ENCODE data around the gene VIM. TPM values are rescaled to one million over a fixed set of nuclear protein-coding genes. Genes with fewer than 3 reads are reported as not detected.
A peak's percentile ranks its signal among the peaks of the same experiment; 100 is the strongest.
"Not testable (repeated sequence)": the region's sequence is repeated elsewhere in the genome, so short reads cannot be mapped to it uniquely, and the experiment has no call there.

VIM gene
- total and polyA plus RNA-seq, 2 experiments from 2014 or later = 302 to 1,051 TPM

DNA sequence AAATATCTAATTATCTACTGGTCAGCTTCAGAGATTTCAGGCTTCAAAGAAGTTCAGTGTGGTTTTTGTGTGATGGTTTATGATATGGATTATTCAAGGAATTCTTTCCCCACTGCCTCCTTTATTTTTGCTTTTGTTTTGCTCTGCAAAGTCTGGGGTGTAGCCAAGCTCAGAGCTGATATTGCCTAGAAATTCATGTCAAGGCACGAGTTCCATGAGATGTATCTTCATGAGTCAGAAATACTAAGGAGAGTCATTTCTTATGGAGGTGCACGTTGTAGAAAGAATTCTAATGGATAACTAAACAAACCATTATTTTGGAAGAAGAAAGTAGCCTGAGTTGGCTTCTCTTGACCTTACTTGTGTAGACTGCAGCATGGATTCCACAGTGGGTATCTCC lies 37.4 kb downstream of the VIM start:
- Histone ChIP-seq H3K4me1 (ENCODE audit: insufficient read depth) (no peaks in the 10 kb centered on the region), H2AFZ (no peak overlapping the region), H3K4me3 (no peak overlapping the region), H3K27me3 (no peaks in the 10 kb centered on the region), H3K36me3 (replicated peaks; ENCODE audit: insufficient read depth, low read depth) (no peaks in the 10 kb centered on the region), H3K79me2 (no peaks in the 10 kb centered on the region), H3K27ac (no peak overlapping the region), H4K20me1 (ENCODE audit: insufficient read depth, poor library complexity, severe bottlenecking) (no peaks in the 10 kb centered on the region), H3K9me3 (ENCODE audit: low read depth) (no peaks in the 10 kb centered on the region), H3K9me2 (replicated peaks; ENCODE audit: insufficient read depth) (no peaks in the 10 kb centered on the region), H3K4me2 (no peak overlapping the region)
- TF ChIP-seq, protein P1, sequence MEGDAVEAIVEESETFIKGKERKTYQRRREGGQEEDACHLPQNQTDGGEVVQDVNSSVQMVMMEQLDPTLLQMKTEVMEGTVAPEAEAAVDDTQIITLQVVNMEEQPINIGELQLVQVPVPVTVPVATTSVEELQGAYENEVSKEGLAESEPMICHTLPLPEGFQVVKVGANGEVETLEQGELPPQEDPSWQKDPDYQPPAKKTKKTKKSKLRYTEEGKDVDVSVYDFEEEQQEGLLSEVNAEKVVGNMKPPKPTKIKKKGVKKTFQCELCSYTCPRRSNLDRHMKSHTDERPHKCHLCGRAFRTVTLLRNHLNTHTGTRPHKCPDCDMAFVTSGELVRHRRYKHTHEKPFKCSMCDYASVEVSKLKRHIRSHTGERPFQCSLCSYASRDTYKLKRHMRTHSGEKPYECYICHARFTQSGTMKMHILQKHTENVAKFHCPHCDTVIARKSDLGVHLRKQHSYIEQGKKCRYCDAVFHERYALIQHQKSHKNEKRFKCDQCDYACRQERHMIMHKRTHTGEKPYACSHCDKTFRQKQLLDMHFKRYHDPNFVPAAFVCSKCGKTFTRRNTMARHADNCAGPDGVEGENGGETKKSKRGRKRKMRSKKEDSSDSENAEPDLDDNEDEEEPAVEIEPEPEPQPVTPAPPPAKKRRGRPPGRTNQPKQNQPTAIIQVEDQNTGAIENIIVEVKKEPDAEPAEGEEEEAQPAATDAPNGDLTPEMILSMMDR (IDR thresholded peaks at IDR 0.05; ENCODE audit: poor library complexity) = no peak
- no peak for TF ChIP-seq EZH2phosphoT487 (IDR thresholded peaks at IDR 0.05; ENCODE audit: low read depth, severe bottlenecking, unreplicated experiment)
- TF ChIP-seq EZH2 (IDR thresholded peaks at IDR 0.05; ENCODE audit: borderline replicate concordance) = no peak
- DNase-seq (ENCODE audit: low spot score) = no peak
- 91% methylated on average over 2 of the region's 2 CpGs for WGBS (ENCODE audit: low lambda C conversion rate, missing lambda C conversion rate)

DNA sequence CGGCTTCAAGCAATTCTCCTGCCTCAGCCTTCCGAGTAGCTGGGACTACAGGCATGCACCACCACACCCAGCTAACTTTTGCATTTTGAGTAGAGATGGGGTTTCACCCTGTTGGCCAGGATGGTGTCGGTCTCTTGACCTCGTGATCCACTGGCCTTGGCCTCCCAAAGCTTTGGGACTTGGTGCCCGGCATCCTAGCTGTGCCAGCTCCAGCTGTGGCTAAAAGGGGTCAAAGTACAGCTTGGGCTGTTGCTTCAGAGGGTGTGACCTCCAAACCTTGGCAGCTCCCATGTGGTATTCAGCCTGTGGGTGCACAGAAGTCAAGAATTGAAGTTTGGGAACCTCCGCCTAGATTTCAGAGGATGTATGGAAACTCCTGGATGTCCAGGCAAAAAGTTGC lies 38.5 kb downstream of the VIM start:
- H3K79me2 ChIP-seq = not testable (repeated sequence)

DNA sequence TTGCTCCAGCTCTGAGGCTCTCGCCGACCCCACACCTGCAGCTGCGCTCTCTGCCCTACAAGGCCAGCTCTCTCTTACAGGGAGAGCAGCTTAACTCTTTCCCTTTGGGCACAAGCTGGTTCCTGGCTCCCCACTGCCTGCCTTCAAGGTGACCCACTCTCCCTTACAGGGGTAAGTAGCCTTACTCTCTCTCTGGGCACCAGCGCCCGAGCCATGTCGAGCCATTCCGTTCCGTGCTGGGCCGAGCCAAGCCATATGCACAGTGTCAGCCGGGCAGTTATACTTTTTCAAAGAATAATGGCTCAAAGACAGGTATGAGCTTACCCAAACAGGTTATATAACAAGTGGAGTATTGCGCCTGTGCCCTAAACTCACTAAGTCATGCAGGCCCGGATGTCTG lies 44.6 kb downstream of the VIM start:
- 96% methylated on average over 12 of the region's 12 CpGs for WGBS (ENCODE audit: low lambda C conversion rate, missing lambda C conversion rate)
- no peak overlapping the region for H3K4me3 ChIP-seq
- no peak for DNase-seq (ENCODE audit: low spot score)
- H3K36me3 ChIP-seq (replicated peaks; ENCODE audit: insufficient read depth, low read depth) = no peaks in the 10 kb centered on the region
- no peaks in the 10 kb centered on the region for H4K20me1 ChIP-seq (ENCODE audit: insufficient read depth, poor library complexity, severe bottlenecking)
- no peaks in the 10 kb centered on the region for H3K9me2 ChIP-seq (replicated peaks; ENCODE audit: insufficient read depth)
- peaks cover 10% of the 10 kb centered on the region for H3K4me1 ChIP-seq (ENCODE audit: insufficient read depth)
- H3K27ac ChIP-seq = peak overlapping the region; percentile 87
- no peak overlapping the region for H2AFZ ChIP-seq
- no peak overlapping the region for H3K4me2 ChIP-seq
- H3K79me2 ChIP-seq = no peaks in the 10 kb centered on the region
- no peaks in the 10 kb centered on the region for H3K9me3 ChIP-seq (ENCODE audit: low read depth)
- H3K27me3 ChIP-seq = no peaks in the 10 kb centered on the region
- no peak for TF ChIP-seq EZH2phosphoT487 (IDR thresholded peaks at IDR 0.05; ENCODE audit: low read depth, severe bottlenecking, unreplicated experiment)
- TF ChIP-seq EZH2 (IDR thresholded peaks at IDR 0.05; ENCODE audit: borderline replicate concordance) = no peak
- TF ChIP-seq, protein P1 (IDR thresholded peaks at IDR 0.05; ENCODE audit: poor library complexity) = no peak

More for the DNA sequence above, 38.5 kb downstream of the VIM start:
- not testable (repeated sequence) for H3K4me3 ChIP-seq; DNase-seq (ENCODE audit: low spot score); H3K4me2 ChIP-seq; H3K36me3 ChIP-seq (replicated peaks; ENCODE audit: insufficient read depth, low read depth); H3K4me1 ChIP-seq (ENCODE audit: insufficient read depth); H3K27me3 ChIP-seq; H3K27ac ChIP-seq; H2AFZ ChIP-seq; H4K20me1 ChIP-seq (ENCODE audit: insufficient read depth, poor library complexity, severe bottlenecking); H3K9me3 ChIP-seq (ENCODE audit: low read depth); H3K9me2 ChIP-seq (replicated peaks; ENCODE audit: insufficient read depth)
- WGBS (ENCODE audit: low lambda C conversion rate, missing lambda C conversion rate) = over 99% methylated on average over 6 of the region's 6 CpGs

- Histone ChIP-seq H3K27ac (peak overlapping the region; percentile 87), H3K27me3 (no peaks in the 10 kb centered on the region), H3K9me2 (replicated peaks; ENCODE audit: insufficient read depth) (no peaks in the 10 kb centered on the region), H3K36me3 (replicated peaks; ENCODE audit: insufficient read depth, low read depth) (no peaks in the 10 kb centered on the region), H3K79me2 (no peaks in the 10 kb centered on the region), H3K4me2 (no peak overlapping the region), H2AFZ (no peak overlapping the region), H4K20me1 (ENCODE audit: insufficient read depth, poor library complexity, severe bottlenecking) (no peaks in the 10 kb centered on the region), H3K4me3 (no peak overlapping the region), H3K9me3 (ENCODE audit: low read depth) (no peaks in the 10 kb centered on the region), H3K4me1 (ENCODE audit: insufficient read depth) (peaks cover 13% of the 10 kb centered on the region)
- WGBS (ENCODE audit: low lambda C conversion rate, missing lambda C conversion rate) = 53% methylated on average over 2 of the region's 2 CpGs
- peak; percentile 79 for DNase-seq (ENCODE audit: low spot score)
- TF ChIP-seq, protein P1 (IDR thresholded peaks at IDR 0.05; ENCODE audit: poor library complexity) = no peak
- TF ChIP-seq EZH2 (IDR thresholded peaks at IDR 0.05; ENCODE audit: borderline replicate concordance) (no peak), EZH2phosphoT487 (IDR thresholded peaks at IDR 0.05; ENCODE audit: low read depth, severe bottlenecking, unreplicated experiment) (no peak)
Measured at GRCh38 chr10:17273403-17273802, 45.4 kb downstream of the VIM start.
